RWPE2 (cell line): ENCODE data around the gene LCK.
"Not testable (repeated sequence)": the region's sequence is repeated elsewhere in the genome, so short reads cannot be mapped to it uniquely, and the experiment has no call there.

Experiments
- ATAC-seq: fragments of 200-7000 bp; cut with Tn5 transposase; 3 replicates; pipeline ENCODE4 v1.9.1; 2021; ENCODE audit warnings: low read depth
- DNase-seq: peaks from one replicate; pipeline ENCODE4 v3.0.0-alpha.2; 2020; ENCODE audit warnings: low spot score
- H3K27ac ChIP-seq: fragments of 450-650 bp; 2 replicates; pipeline ENCODE4 v1.5.1; 2017; ENCODE audit warnings: mild to moderate bottlenecking; ENCODE audit not compliant: poor library complexity, severe bottlenecking
- H3K27me3 ChIP-seq: fragments of 250-450 bp; sonication (Bioruptor Pico); 2 replicates; pipeline ENCODE4 v1.5.1; 2021; ENCODE audit warnings: mild to moderate bottlenecking, moderate library complexity; ENCODE audit not compliant: insufficient read depth, poor library complexity, severe bottlenecking
- H3K36me3 ChIP-seq: fragments of 250-450 bp; sonication (Bioruptor Pico); 2 replicates; pipeline ENCODE4 v1.5.1; 2020; ENCODE audit warnings: low read depth, mild to moderate bottlenecking, moderate library complexity
- H3K4me1 ChIP-seq: fragments of 250-450 bp; sonication (Bioruptor Pico); 2 replicates; pipeline ENCODE4 v1.5.1; 2021; ENCODE audit warnings: mild to moderate bottlenecking, moderate library complexity; ENCODE audit not compliant: insufficient read depth, poor library complexity, severe bottlenecking
- H3K4me3 ChIP-seq: fragments of 250-450 bp; sonication (Bioruptor Pico); 2 replicates; pipeline ENCODE4 v1.5.1; 2021; ENCODE audit warnings: mild to moderate bottlenecking, moderate library complexity; ENCODE audit not compliant: severe bottlenecking
- H3K9me3 ChIP-seq: fragments of 250-450 bp; sonication (Bioruptor Pico); 2 replicates; pipeline ENCODE4 v1.5.1; 2021; ENCODE audit warnings: mild to moderate bottlenecking, moderate library complexity; ENCODE audit not compliant: severe bottlenecking
- CTCF ChIP-seq: fragments of 450-650 bp; IDR thresholded peaks from one replicate; pipeline ENCODE4 v1.5.1; 2017; ENCODE audit warnings: mild to moderate bottlenecking, moderate library complexity; ENCODE audit not compliant: poor library complexity, severe bottlenecking

LCK gene

GRCh38 chr1:32249831-32250525, 1.1 kb upstream of the LCK start:
- H3K36me3 ChIP-seq, result no peaks in the 10 kb centered on the region
- peak; percentile 78 for DNase-seq
- peaks cover 20% of the 10 kb centered on the region for H3K4me1 ChIP-seq
- H3K27ac ChIP-seq, result peak overlapping the region; percentile 46
- ATAC-seq, result peak; percentile 45; the same call in 2 of the 3 replicates
- H3K9me3 ChIP-seq, result no peaks in the 10 kb centered on the region
- no peak overlapping the region for H3K4me3 ChIP-seq
- TF ChIP-seq CTCF, result no peak
- no peaks in the 10 kb centered on the region for H3K27me3 ChIP-seq

GRCh38 chr1:32255072-32256071, 4.3 kb downstream of the LCK start:
- Histone ChIP-seq H3K4me3 (no peak overlapping the region), H3K27me3 (no peaks in the 10 kb centered on the region), H3K9me3 (no peaks in the 10 kb centered on the region), H3K27ac (no peak overlapping the region), H3K36me3 (no peaks in the 10 kb centered on the region), H3K4me1 (no peaks in the 10 kb centered on the region)
- TF ChIP-seq CTCF, result no peak
- DNase-seq (no peak), ATAC-seq (no peak)

- Histone ChIP-seq H3K27me3 (no peaks in the 10 kb centered on the region), H3K36me3 (no peaks in the 10 kb centered on the region), H3K4me1 (no peaks in the 10 kb centered on the region), H3K27ac (no peak overlapping the region), H3K4me3 (no peak overlapping the region), H3K9me3 (no peaks in the 10 kb centered on the region)
- no peak for TF ChIP-seq CTCF
- no peak for ATAC-seq
- DNase-seq, result no peak
Measured at GRCh38 chr1:32256473-32257226, 5.6 kb downstream of the LCK start.

DNA sequence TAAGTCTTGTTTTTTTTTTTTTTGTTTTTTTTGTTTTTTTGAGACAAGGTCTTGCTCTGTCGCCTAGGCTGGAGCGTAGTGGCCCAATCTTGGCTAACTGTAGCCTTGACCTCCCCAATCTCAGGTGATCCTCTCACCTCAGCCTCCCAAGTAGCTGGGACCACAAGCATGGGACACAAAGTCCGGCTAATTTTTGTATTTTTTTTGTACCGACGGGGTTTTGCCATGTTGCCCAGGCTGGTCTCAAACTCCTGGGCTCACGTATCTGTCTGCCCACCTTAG, 6.1 kb downstream of the LCK start:
- H3K4me1 ChIP-seq, result no peaks in the 10 kb centered on the region
- no peaks in the 10 kb centered on the region for H3K27me3 ChIP-seq
- H3K4me3 ChIP-seq, result no peak overlapping the region
- H3K27ac ChIP-seq, result no peak overlapping the region
- DNase-seq (no peak), ATAC-seq (no peak)
- TF ChIP-seq CTCF, result no peak
- no peaks in the 10 kb centered on the region for H3K36me3 ChIP-seq
- H3K9me3 ChIP-seq, result no peaks in the 10 kb centered on the region

DNA sequence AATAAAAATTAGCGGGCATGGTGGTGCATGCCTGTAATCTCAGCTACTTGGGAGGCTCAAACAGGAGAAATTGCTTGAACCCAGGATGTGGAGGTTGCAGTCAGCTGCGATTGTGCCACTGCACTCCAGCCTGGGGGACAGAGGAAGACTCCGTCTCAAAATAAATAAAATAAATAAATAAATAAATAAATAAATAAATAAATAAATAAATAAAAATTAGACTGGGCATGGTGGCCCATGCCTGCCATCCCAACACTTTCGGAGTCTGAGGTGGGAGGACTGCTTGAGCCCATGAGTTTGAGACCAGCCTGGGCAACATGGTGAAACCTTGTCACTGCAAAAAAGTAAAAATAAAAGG, 12.2 kb downstream of the LCK start:
- ATAC-seq, result not testable (repeated sequence)

More for the DNA sequence above, 12.2 kb downstream of the LCK start:
- DNase-seq, H3K4me3 ChIP-seq, H3K36me3 ChIP-seq, H3K4me1 ChIP-seq, H3K9me3 ChIP-seq, H3K27me3 ChIP-seq, H3K27ac ChIP-seq: not testable (repeated sequence)
